Caco-2 (cell line): ENCODE results near the gene LMOD3. TPM values are rescaled to one million over a fixed set of nuclear protein-coding genes. Genes with fewer than 3 reads are reported as not detected.

Experiments used
- BruUV-seq: library from RNA; stranded (reverse); fragments of 400-500 nt; replicated peaks from 2 replicates; lab custom pipeline; 2021; lab: Mats Ljungman, UMichigan
- CTCF ChIA-PET: fragments of 300-600 bp; sonication (Branson Sonifier 250); formaldehyde crosslinking; loops from one replicate; lab custom pipeline; 2022; ENCODE audit warnings: antibody characterized with exemption; lab: Charles Lee
- POLR2A ChIA-PET: fragments of 300-600 bp; sonication (Branson Sonifier 250); formaldehyde crosslinking; loops from one replicate; lab custom pipeline; 2022; ENCODE audit warnings: antibody characterized with exemption; lab: Charles Lee
- DNase-seq, 2 experiments: peaks; one replicate each; pipeline versions ENCODE4 v3.0.0 to v3.0.0-alpha.2; 2020 to 2022
- H3K27me3 ChIP-seq: replicated peaks from 2 replicates; pipeline ENCODE4 v1.6.0; 2011; ENCODE audit warnings: low read length; ENCODE audit not compliant: control insufficient read depth, insufficient read depth
- H3K36me3 ChIP-seq: 2 replicates; pipeline ENCODE4 v1.5.1; 2011; ENCODE audit warnings: low read length; ENCODE audit not compliant: control insufficient read depth, insufficient read depth
- H3K4me1 ChIP-seq: fragments of 250-450 bp; sonication (Bioruptor Pico); 2 replicates; pipeline ENCODE4 v1.5.1; 2020; ENCODE audit warnings: mild to moderate bottlenecking
- H3K4me3 ChIP-seq: 2 replicates; pipeline ENCODE4 v1.5.1; 2011; ENCODE audit warnings: low read depth, mild to moderate bottlenecking, control low read depth, low read length
- H3K9me3 ChIP-seq: fragments of 250-450 bp; sonication (Bioruptor Pico); 2 replicates; pipeline ENCODE4 v1.5.1; 2020; ENCODE audit warnings: mild to moderate bottlenecking, moderate library complexity
- H3K27ac Mint-ChIP-seq: one replicate; pipeline ENCODE4 v1.8.0; 2022; ENCODE audit warnings: mixed read lengths; ENCODE audit not compliant: unreplicated experiment
- H3K27me3 Mint-ChIP-seq: one replicate; pipeline ENCODE4 v1.8.0; 2022; ENCODE audit warnings: mixed read lengths; ENCODE audit not compliant: insufficient read depth, unreplicated experiment
- H3K36me3 Mint-ChIP-seq: one replicate; pipeline ENCODE4 v1.8.0; 2022; ENCODE audit warnings: mild to moderate bottlenecking, mixed read lengths; ENCODE audit not compliant: insufficient read depth, unreplicated experiment
- H3K4me1 Mint-ChIP-seq: one replicate; pipeline ENCODE4 v1.8.0; 2022; ENCODE audit warnings: low read depth, mixed read lengths; ENCODE audit not compliant: unreplicated experiment
- H3K4me3 Mint-ChIP-seq: one replicate; pipeline ENCODE4 v1.8.0; 2022; ENCODE audit warnings: mild to moderate bottlenecking, moderate library complexity, mixed read lengths; ENCODE audit not compliant: unreplicated experiment
- H3K9me3 Mint-ChIP-seq: one replicate; pipeline ENCODE4 v1.8.0; 2022; ENCODE audit warnings: mixed read lengths; ENCODE audit not compliant: unreplicated experiment
- intact Hi-C: fragments of 100-400 bp; cut with micrococcal nuclease; formaldehyde crosslinking; loops from one replicate; pipeline ENCODE4 v1.10.0; 2022; ENCODE audit not compliant: unreplicated experiment
- total RNA-seq: library from RNA; stranded (reverse); gene quantifications from 2 replicates; pipeline ENCODE4 v1.2.3, GENCODE V29; 2022
- TF ChIP-seq, protein P1 (sequence below), 2 experiments: fragments of 200-600 bp in 1 of 2; IDR thresholded peaks; 1 replicate in 1 of 2; 2 replicates in 1 of 2; pipeline versions ENCODE4 v1.5.1 to v1.8.0; 2011 to 2022; ENCODE audit warnings: antibody characterized with exemption in 1 of 2, control low read depth in 1 of 2, inconsistent platforms in 1 of 2, low read depth in 1 of 2, low read length in 1 of 2, mild to moderate bottlenecking in 1 of 2, moderate library complexity in 1 of 2; ENCODE audit not compliant: insufficient read depth in 1 of 2, severe bottlenecking in 1 of 2, unreplicated experiment in 1 of 2

The LMOD3 gene
- total RNA-seq, 1 experiment from 2014 or later: not detected

DNA sequence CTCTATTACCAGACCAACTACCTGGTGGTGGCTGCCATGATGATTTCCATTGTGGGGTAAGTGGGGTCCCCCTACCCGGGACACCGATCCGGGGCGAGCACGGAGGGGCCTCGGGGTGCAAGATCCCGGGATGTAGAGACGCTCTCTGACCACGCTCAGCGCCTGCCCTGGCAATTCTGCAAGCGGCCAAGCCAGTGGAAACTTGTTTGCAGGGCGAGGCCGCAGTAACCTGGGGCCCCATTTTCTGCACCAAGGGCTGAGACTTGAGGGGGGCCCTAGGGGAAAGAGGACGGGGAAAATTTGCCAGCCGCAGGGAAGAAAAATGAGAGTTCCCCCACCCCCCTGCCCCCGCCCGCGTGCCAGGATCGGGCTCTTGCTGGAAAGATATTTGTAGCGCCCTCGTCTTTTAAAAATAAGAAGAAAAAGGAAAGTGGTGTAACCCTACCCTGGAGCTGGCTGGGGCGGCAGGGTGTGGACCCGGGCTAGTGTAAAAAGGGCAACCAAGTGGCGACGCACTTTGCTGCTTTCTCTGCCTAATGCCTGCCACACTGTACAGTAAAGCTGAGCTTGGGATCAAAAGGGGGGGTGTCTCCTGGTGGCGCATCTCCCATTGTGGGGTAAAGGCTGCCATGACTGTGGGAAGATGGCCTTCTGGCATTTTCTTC lies 37.1 kb downstream of the LMOD3 start:
- DNase-seq: peak; percentile 9 to 35
- POLR2A ChIA-PET: interaction anchor here (0.6 kb wide), 1 partner anchor 1101 kb away, joined by 3 read pairs; no protein-coding TSS in a partner anchor
- TSS peak; percentile 29 for BruUV-seq
- Histone ChIP-seq H3K4me1 (peaks cover 11% of the 10 kb centered on the region), H3K4me3 (peak overlapping the region; percentile 92), H3K9me3 (no peaks in the 10 kb centered on the region), H3K27me3 (no peaks in the 10 kb centered on the region), H3K36me3 (no peaks in the 10 kb centered on the region)
- peaks cover 29% of the 10 kb centered on the region for H3K4me1 Mint-ChIP-seq
- peak overlapping the region; percentile 57 for H3K27ac Mint-ChIP-seq
- no peaks in the 10 kb centered on the region for H3K9me3 Mint-ChIP-seq
- intact Hi-C loops: no loop called here
- CTCF ChIA-PET: no interaction called here
- H3K4me3 Mint-ChIP-seq: peak overlapping the region; percentile 85
- H3K36me3 Mint-ChIP-seq: no peaks in the 10 kb centered on the region
- TF ChIP-seq, protein P1, sequence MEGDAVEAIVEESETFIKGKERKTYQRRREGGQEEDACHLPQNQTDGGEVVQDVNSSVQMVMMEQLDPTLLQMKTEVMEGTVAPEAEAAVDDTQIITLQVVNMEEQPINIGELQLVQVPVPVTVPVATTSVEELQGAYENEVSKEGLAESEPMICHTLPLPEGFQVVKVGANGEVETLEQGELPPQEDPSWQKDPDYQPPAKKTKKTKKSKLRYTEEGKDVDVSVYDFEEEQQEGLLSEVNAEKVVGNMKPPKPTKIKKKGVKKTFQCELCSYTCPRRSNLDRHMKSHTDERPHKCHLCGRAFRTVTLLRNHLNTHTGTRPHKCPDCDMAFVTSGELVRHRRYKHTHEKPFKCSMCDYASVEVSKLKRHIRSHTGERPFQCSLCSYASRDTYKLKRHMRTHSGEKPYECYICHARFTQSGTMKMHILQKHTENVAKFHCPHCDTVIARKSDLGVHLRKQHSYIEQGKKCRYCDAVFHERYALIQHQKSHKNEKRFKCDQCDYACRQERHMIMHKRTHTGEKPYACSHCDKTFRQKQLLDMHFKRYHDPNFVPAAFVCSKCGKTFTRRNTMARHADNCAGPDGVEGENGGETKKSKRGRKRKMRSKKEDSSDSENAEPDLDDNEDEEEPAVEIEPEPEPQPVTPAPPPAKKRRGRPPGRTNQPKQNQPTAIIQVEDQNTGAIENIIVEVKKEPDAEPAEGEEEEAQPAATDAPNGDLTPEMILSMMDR (IDR thresholded peaks at IDR 0.05; ENCODE audit: insufficient read depth in 1 of 2, low read depth in 1 of 2, low read length in 1 of 2, severe bottlenecking in 1 of 2, unreplicated experiment in 1 of 2): no peak
- H3K27me3 Mint-ChIP-seq: no peaks in the 10 kb centered on the region

DNA sequence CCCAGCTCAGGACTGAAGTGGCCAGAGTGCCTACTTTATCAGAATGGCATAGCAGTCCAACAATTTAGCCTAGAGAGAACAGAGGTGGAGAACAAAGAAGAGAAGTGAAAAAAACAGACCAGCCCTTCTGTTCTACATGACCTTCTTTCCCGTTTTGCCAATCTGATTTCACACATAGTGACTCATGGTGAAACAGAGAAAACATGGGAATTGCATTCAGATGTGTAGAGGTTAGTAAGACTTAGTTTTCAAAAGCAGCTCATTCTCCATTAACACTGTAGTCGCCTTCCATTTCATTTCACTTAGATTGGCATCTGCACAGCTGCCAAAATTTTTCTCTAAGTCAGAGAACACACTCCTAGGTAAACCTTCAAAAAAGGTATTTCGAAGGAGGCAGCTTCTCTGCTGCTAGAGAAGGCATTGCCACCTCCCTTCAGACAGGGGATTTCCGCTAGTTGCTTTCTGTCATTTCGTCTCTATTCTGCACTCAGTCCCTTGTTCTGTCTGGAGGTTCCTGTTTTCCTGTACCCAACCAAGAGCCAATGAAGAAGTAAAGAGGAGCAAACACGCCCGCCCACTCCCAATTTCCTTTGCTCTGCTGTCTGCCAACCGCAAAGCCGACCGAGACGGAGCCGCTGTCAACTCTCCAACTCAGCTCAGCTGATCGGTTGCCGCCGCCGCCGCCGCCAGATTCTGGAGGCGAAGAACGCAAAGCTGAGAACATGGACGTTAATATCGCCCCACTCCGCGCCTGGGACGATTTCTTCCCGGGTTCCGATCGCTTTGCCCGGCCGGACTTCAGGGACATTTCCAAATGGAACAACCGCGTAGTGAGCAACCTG lies 37.8 kb downstream of the LMOD3 start, which contains the start of gene ARL6IP5:
Gene ARL6IP5, plus strand, starts transcription at position 612 of the 842 bp plus-strand sequence. Its CDS starts 111 bp downstream, at position 723.
- peaks cover 23% of the 10 kb centered on the region for H3K4me1 Mint-ChIP-seq
- H3K4me3 ChIP-seq: peak within 1 kb of the TSS; percentile 92
- H3K36me3 Mint-ChIP-seq: no peaks in the 10 kb centered on the region
- peaks cover 8% of the 10 kb centered on the region for H3K4me1 ChIP-seq
- no peaks in the 10 kb centered on the region for H3K9me3 Mint-ChIP-seq
- no peaks in the 10 kb centered on the region for H3K27me3 Mint-ChIP-seq
- no TSS peak for BruUV-seq
- H3K36me3 ChIP-seq: no peaks in the 10 kb centered on the region
- H3K27me3 ChIP-seq: no peaks in the 10 kb centered on the region
- H3K4me3 Mint-ChIP-seq: peak within 1 kb of the TSS; percentile 85
- ChIA-PET CTCF (no interaction called here), POLR2A (no interaction called here)
- intact Hi-C loops: no loop called here
- peak within 1 kb of the TSS; percentile 57 for H3K27ac Mint-ChIP-seq
- H3K9me3 ChIP-seq: no peaks in the 10 kb centered on the region
- TF ChIP-seq, protein P1 (IDR thresholded peaks at IDR 0.05; ENCODE audit: insufficient read depth in 1 of 2, low read depth in 1 of 2, low read length in 1 of 2, severe bottlenecking in 1 of 2, unreplicated experiment in 1 of 2): no peak
- peak; percentile 90 to 92 for DNase-seq

GRCh38 chr3:69082805-69083204 lies 39.6 kb downstream of the LMOD3 start:
- Histone ChIP-seq H3K27me3 (no peaks in the 10 kb centered on the region), H3K4me1 (peaks cover 5% of the 10 kb centered on the region; the same call in 1 of the 2 replicates), H3K9me3 (no peaks in the 10 kb centered on the region), H3K4me3 (no peak overlapping the region), H3K36me3 (no peaks in the 10 kb centered on the region)
- ChIA-PET CTCF (no interaction called here), POLR2A (no interaction called here)
- no TSS peak for BruUV-seq
- no peak for DNase-seq
- Mint-ChIP-seq H3K4me1 (peaks cover 24% of the 10 kb centered on the region), H3K27ac (no peak overlapping the region), H3K36me3 (no peaks in the 10 kb centered on the region), H3K4me3 (no peak overlapping the region), H3K27me3 (no peaks in the 10 kb centered on the region), H3K9me3 (no peaks in the 10 kb centered on the region)
- TF ChIP-seq, protein P1 (IDR thresholded peaks at IDR 0.05; ENCODE audit: insufficient read depth in 1 of 2, low read depth in 1 of 2, low read length in 1 of 2, severe bottlenecking in 1 of 2, unreplicated experiment in 1 of 2): no peak
- intact Hi-C loops: no loop called here
